ENCODE data around the gene USP16. TPM values are rescaled to one million over a fixed set of nuclear protein-coding genes. Genes with fewer than 3 reads are reported as not detected.

Gene USP16
- total RNA-seq, 1 experiment from 2014 or later, result 40.4 TPM

DNA sequence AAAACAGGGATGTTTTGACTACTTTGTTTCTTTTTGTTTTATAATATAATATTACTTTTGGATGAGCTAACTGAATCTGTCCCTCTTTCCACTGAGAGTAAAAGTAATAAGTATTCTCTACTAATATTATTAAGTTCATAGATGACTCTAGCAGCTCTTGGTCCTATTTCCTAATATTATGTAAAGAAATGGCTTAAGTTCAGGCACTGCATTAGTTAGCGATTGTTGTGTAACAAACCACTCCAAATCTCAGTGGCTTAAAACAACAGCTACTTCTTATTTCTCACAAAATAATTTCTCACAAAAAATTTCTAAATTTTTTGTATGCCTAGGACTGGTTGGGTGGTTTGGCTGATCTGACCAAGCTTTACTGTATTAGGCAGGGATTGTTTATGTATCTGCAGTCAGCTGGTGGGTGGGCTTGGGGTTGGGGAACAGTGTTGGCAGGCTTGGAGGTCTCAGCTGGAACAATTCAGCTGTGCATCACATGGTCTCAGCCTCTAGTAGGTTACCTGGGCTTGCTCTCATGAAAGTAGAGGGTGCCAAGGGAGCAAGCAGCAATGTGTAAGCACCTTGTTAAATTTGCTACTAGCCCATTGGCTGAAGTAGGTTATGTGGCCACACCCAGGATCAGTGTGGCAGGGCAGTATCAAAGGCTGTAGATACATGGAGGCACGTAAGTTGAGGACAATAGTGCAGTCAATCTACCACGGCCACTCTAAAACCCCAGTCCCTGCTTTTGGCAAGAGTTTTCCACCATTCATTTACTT, 57.8 kb downstream of the USP16 start:
- no peak for DNase-seq (ENCODE audit: low read depth)

DNA sequence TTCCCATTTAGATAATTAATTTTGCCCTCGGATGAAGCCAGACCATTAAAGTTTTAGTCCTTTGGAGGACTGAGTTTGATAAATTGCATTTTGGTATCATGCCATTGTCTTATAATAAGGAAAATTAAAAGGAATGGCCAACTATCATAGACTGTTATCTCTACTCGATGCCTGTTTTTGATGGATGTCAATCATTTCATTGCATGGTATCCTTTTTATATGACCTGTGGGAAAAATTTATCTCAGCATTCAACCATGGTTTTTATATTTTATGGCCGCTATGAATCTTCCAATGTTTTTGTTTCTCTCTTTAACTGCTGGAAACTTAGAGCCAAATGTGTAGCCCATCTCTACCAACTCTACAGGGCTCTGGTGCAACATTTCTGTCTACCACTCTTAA, 58.8 kb downstream of the USP16 start:
- no peak for DNase-seq (ENCODE audit: low read depth)

- DNase-seq (ENCODE audit: low read depth), result no peak
These were observed 59.9 kb downstream of the USP16 start for GRCh38 chr21:29084372-29084771.

GRCh38 chr21:29085106-29085752, 60.8 kb downstream of the USP16 start:
- DNase-seq (ENCODE audit: low read depth), result no peak

GRCh38 chr21:29091033-29091432, 66.6 kb downstream of the USP16 start:
- peak; percentile 91 for DNase-seq (ENCODE audit: low read depth)

- DNase-seq (ENCODE audit: low read depth), result peak; percentile 76
These were observed 67.9 kb downstream of the USP16 start for GRCh38 chr21:29092102-29092959.

- no peak for DNase-seq (ENCODE audit: low read depth)
These were observed 71.9 kb downstream of the USP16 start for GRCh38 chr21:29096218-29097015.

DNA sequence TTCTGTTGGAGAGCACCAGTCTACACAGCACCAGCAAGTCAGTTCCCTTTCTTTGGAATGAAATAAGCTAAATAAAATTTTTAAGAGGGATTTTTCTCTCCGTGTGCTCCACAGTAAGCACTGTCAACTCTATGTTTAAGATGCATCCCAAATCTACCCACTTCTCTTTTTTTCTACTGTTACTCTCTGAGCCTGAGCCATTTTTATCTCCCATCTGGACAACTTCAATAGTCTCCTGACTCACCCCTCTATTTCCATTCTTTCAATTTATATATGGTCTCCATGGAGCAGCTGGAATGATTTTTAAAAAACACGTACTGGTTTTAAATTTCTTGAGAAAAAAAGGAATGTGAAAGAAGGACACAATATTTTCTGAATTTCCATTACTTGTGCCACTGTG, 73.7 kb downstream of the USP16 start:
- DNase-seq (ENCODE audit: low read depth), result no peak

GRCh38 chr21:29102791-29103257, 78.4 kb downstream of the USP16 start:
- DNase-seq (ENCODE audit: low read depth), result no peak

Other genes with a start within 250 kb of the USP16 start
- 22.2 and 24.3 TPM in 2 replicates for gene LTN1, start 31.8 kb upstream of the USP16 start, total RNA-seq (2014; rRNA removed)
- gene RWDD2B, start 5.3 kb upstream of the USP16 start, total RNA-seq (2014; rRNA removed), result 21.8 and 25.4 TPM in 2 replicates
- gene CCT8, start 49.0 kb downstream of the USP16 start, total RNA-seq (2014; rRNA removed), result 246 and 253 TPM in 2 replicates
- 23.1 and 44.1 TPM in 2 replicates for gene MAP3K7CL, start 106.0 kb downstream of the USP16 start, total RNA-seq (2014; rRNA removed)